DMS 273 (cell line): ENCODE data around the gene BICDL1.
A peak's percentile ranks its signal among the peaks of the same experiment; 100 is the strongest.
"Not testable (repeated sequence)": the region's sequence is repeated elsewhere in the genome, so short reads cannot be mapped to it uniquely, and the experiment has no call there.

Experiments
- DNase-seq: peaks from one replicate; lab custom pipeline; 2025; ENCODE audit not compliant: unreplicated experiment; lab: John Stamatoyannopoulos, UW

Gene BICDL1

GRCh38 chr12:119988472-119989360 is at the start of gene BICDL1:
TSS of gene BICDL1 (plus strand) at chr12:119989236. CDS start at chr12:119989869, 633 bp downstream.
- peak; percentile 95 for DNase-seq

GRCh38 chr12:119940897-119941296 is 48.1 kb upstream of the BICDL1 start:
- DNase-seq, result peak; percentile 60

- no peak for DNase-seq
Measured at GRCh38 chr12:119942386-119942785, 46.6 kb upstream of the BICDL1 start.

- DNase-seq, result no peak
Measured at GRCh38 chr12:119946213-119946612, 42.8 kb upstream of the BICDL1 start.

GRCh38 chr12:119949145-119949544 is 39.9 kb upstream of the BICDL1 start:
- peak; percentile 38 for DNase-seq

GRCh38 chr12:119949594-119949993 is 39.4 kb upstream of the BICDL1 start:
- peak; percentile 5 for DNase-seq

GRCh38 chr12:119956047-119956446 is 33.0 kb upstream of the BICDL1 start:
- DNase-seq, result no peak

- DNase-seq, result no peak
Measured at GRCh38 chr12:119957135-119957534, 31.9 kb upstream of the BICDL1 start.

GRCh38 chr12:119959435-119959834 is 29.6 kb upstream of the BICDL1 start:
- DNase-seq, result no peak

- no peak for DNase-seq
Measured at GRCh38 chr12:119964123-119964522, 24.9 kb upstream of the BICDL1 start.

- DNase-seq, result no peak
Measured at GRCh38 chr12:119964929-119965328, 24.1 kb upstream of the BICDL1 start.

GRCh38 chr12:119980242-119980641 is 8.8 kb upstream of the BICDL1 start:
- DNase-seq, result no peak

GRCh38 chr12:119980702-119981101 is 8.3 kb upstream of the BICDL1 start:
- DNase-seq, result not testable (repeated sequence)

- DNase-seq, result no peak
Measured at GRCh38 chr12:119989361-119989730, 310 bp downstream of the BICDL1 start.

- DNase-seq, result peak; percentile 70
Measured at GRCh38 chr12:119989731-119990381, 820 bp downstream of the BICDL1 start.

- no peak for DNase-seq
Measured at GRCh38 chr12:119990382-119990874, 1.4 kb downstream of the BICDL1 start.

- DNase-seq, result no peak
Measured at GRCh38 chr12:119992129-119992705, 3.2 kb downstream of the BICDL1 start.

GRCh38 chr12:119994892-119995658 is 6.0 kb downstream of the BICDL1 start:
- DNase-seq, result peak; percentile 27

- no peak for DNase-seq
Measured at GRCh38 chr12:119996417-119996816, 7.4 kb downstream of the BICDL1 start.

GRCh38 chr12:119998471-119999245 is 9.6 kb downstream of the BICDL1 start:
- DNase-seq, result no peak
